NCI-H146 treated with DMSO at 0.1 percent for 48 hours (cell line): ENCODE measurements around the gene CEP192.

Experiments used
- DNase-seq: peaks from one replicate; lab custom pipeline; 2025; ENCODE audit not compliant: unreplicated experiment; lab: John Stamatoyannopoulos, UW

Gene CEP192

GRCh38 chr18:13099113-13099512 is 108.0 kb downstream of the CEP192 start:
- no peak for DNase-seq

DNA sequence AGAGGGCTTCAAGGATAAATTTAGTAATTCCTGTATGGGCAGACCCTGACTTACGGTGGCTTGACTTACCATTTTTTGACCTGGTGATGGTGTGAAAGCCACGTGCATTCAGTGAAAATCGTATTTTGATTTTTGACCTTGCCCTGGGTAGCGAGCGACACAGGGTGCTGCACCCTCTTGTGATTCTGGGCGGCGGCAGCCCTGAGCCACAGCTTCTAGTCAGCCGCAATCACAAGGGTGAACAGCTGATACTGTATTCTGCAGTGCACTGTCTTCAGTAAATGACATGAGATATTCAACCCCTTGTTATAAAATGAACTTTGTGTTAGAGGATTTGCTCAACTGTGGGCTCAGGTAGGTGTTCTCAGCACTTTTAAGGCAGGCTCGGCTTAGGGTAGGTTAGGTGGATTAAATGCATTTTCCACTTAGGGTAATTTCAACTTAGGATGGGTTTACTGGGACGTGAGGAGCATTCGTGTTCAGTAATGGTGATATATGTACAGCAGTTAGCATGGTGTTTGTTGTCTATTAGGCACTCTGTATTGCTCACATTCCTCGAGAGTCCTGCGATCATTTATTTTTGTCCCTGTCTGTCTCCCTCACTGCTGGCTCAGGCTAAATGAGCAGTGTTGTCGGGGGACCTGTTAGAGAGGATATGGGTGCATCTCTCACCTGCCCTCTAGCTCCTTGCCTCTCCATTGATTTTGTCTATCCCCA is 109.9 kb downstream of the CEP192 start:
- DNase-seq, result no peak

GRCh38 chr18:13101659-13102197 is 110.6 kb downstream of the CEP192 start:
- no peak for DNase-seq

DNA sequence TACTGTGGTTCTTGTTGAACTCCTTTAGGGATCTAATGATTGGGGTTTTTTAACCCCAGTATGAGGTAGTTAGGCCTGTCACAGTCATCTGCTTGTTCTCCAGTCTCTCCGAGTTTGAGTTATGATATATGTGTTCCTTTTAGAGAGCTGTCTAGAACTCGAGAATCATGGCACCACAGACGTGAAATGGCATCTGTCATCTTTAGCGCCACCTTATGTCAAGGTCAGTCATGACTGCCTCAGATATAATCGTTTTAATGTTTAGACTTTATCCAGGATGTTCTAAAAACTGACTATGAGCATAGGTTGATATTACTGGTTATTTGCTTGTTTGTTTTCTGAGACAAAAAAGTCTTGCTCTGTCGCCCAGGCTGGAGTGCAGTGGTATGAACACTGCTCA is 112.2 kb downstream of the CEP192 start:
- no peak for DNase-seq

DNA sequence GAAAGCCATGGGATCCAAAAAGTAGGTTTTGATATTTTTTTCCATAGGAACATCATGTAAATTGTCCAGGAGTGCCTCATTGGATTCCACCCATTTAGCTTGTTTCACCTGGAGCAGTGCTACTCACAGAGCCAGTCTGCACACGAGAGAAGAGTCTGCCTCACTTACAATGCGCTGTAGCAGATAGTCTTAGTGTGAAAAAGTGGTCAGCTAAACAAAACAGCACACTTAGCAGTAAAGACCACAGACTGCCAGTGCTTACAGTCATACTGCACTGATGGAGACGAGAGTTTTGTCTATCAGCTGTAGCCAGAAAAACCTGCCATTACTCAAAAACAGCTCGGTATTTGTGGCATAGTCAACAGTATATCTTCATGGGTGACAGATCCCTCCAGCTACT is 113.9 kb downstream of the CEP192 start:
- DNase-seq, result no peak

- DNase-seq, result no peak
These were observed 115.9 kb downstream of the CEP192 start for GRCh38 chr18:13107074-13107473.

GRCh38 chr18:13108330-13108729 is 117.2 kb downstream of the CEP192 start:
- no peak for DNase-seq

GRCh38 chr18:13110559-13110958 is 119.4 kb downstream of the CEP192 start:
- DNase-seq, result no peak

DNA sequence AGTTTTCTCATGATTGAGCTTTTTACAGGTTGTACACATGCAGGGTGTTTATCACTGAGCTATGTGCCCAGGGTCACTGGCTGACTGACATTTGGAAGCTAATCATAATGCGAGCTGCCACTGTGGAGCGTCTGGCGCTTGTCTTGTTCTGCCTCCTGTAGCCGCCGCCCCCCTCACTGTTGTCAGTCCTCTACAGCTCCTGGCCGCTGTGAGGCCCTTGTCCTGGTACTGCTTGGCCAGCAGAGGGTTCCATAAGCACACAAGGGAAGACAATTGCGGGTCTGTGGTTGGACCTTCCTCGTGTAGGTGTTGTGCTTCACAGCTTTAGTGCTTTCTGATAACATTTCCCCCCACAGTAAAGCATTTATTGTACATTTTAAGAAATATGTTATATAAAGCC is 121.8 kb downstream of the CEP192 start:
- no peak for DNase-seq

DNA sequence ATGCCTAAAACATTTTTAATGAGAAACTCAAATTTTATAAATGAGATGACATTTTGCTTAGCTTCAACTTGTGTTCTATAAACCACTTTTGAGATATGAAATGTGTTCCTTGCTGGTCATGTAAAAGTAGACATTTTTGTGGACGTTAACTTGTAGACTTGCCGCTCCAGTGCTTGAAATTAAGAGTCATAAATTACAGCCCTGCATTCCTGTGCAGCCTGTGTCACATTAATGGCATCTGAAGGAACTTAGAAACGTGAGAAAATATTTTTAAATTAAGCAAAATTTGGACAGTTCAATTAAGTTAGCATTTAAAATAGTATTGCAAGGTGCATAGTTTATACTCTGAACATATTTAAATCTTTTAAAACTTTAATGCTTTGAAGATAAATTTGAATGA is 129.1 kb downstream of the CEP192 start:
- DNase-seq, result no peak

- DNase-seq, result no peak
These were observed 129.8 kb downstream of the CEP192 start for GRCh38 chr18:13120983-13121441.

GRCh38 chr18:13124411-13124810 is 133.2 kb downstream of the CEP192 start:
- no peak for DNase-seq

DNA sequence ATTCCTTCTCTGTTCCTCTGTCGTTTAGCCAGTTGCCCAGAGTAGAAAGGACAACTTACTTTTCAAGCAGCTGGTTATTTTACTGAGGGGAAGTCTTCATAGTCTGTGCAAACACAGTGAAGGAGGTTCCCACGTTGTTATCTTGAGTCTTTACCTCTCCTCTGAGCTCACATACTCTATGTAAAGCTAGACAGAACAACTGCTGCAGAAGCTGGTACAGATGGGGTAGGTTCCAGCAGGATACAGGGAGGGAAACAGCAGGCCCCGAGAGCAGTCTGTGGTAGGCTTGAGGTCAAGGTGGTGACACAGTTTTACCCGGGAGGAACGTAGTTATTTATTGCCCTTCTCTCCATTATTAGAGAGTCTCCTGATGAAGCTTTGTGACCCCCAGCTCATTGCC is 134.0 kb downstream of the CEP192 start:
- no peak for DNase-seq

GRCh38 chr18:13126966-13127598 is 135.9 kb downstream of the CEP192 start:
- DNase-seq, result no peak

DNA sequence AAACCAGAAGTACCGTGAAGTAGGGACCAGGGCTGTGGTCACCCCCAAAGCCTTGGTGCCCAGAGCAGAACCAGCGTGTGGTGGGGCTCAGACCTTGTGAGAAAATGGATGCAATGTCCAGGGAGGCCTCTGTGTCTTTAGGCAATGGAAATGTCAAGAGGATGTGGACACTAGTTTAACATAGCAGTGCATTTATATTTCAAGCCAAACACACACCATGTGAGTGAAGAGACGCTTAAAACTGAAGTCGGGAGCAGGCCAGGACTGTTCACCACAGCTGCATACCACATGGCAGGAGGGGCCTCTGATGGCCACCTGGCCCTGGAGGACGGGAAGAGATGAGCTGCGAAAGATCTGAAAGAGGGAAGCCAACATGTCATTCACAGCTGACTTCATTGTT is 140.1 kb downstream of the CEP192 start:
- no peak for DNase-seq

DNA sequence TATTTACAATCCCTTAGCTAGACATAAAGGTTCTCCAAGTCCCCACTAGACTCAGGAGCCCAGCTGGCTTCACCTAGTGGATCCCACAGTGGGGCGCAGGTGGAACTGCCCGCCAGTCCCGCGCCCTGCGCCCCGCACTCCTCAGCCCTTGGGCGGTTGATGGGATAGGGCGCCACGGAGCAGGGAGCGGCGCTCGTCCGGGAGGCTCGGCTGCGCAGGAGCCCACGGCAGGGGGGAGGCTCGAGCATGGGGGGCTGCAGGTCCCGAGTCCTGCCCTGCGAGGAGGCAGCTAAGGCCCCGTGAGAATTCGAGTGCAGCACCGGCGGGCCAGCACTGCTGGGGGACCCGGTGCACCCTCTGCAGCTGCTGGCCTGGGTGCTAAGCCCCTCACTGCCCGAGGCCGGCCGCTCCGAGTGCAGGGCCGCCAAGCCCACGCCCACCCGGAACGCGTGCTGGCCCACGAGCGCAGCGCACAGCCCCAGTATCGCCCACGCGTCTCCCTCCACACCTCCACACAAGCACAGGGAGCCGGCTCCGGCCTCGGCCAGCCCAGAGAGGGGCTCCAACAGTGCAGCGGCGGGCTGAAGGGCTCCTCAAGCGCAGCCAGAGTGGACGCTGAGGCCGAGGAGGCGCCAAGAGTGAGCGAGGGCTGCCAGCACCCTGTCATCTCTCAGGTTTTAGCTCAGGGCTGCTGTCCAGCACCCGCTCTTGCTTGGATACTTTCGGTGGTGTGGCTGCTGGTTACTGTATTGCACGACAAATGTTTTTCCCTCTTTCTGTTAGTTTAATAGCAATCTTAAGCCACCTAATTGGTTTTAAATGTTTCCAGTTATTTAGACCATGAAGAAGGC is 143.6 kb downstream of the CEP192 start:
- no peak for DNase-seq

GRCh38 chr18:13136056-13136903 is 145.1 kb downstream of the CEP192 start:
- peak; percentile 14 for DNase-seq

DNA sequence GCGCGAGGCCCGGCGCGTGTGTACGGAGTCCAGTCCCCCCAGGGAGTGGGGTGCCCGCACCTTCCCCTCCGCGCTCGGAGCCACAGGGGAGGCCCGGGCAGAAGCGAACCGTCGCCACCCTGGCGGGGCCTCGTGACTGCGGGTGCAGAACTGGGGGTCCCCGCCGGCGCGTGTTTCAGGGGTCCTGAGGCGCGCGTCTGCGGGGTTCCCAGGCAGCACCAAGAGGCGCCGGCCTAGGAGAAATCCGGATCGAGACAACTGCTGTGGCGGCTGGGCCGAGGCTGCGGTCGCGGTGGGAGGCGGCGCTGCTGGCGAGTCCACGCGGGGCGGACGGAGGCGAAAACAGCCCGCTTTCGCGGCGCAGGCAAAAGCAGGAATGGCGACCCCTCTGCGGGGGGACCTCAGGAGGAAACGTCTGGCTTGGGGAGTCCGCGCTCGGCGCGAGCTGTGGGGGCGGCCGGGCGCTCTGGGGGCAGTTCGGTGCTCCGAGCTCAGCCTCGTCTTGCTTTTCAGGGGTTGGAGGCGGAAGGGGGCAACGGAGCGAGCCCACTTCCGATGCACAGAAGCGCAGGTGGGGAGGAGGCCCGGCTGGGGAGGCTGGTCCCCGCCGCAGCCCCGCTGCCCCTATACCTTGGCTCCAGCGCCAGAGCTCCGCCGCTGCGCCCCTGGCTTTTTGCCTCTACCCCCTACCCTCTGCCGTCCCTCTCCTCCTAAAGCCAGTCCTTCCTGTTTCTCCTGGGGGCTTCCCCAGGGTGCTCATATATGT is 145.9 kb downstream of the CEP192 start:
- no peak for DNase-seq

GRCh38 chr18:13137670-13138419 is 146.7 kb downstream of the CEP192 start:
- DNase-seq, result peak; percentile 31
